Endometrial microvascular endothelial cells (primary cell): ENCODE results near the gene KRT16. TPM values are rescaled to one million over a fixed set of nuclear protein-coding genes. Genes with fewer than 3 reads are reported as not detected.
"Not testable (repeated sequence)": the region's sequence is repeated elsewhere in the genome, so short reads cannot be mapped to it uniquely, and the experiment has no call there.

ENCODE experiments used
- in situ Hi-C: cut with HindIII; loops from 2 replicates; pipeline ENCODE4 v1.10.0; 2017; ENCODE audit warnings: low sequenced_read_pairs, low pct_unique_long_range_greater_than_20kb; ENCODE audit errors: inconsistent ontology term
- total RNA-seq: library from RNA; depleted of rRNA; stranded (reverse); fragments of >200 nt; gene quantifications from one replicate; pipeline ENCODE4 v1.2.3, GENCODE V29; 2015; ENCODE audit errors: inconsistent ontology term

KRT16 gene
- total RNA-seq, 1 donor from 2014 or later: not detected

GRCh38 chr17:41619927-41620582 lies 7.5 kb upstream of the KRT16 start:
- in situ Hi-C loops: not testable (repeated sequence)

- in situ Hi-C loops: no loop called here
Observed at GRCh38 chr17:41619036-41619926, 6.7 kb upstream of the KRT16 start.

GRCh38 chr17:41618341-41619035 lies 5.9 kb upstream of the KRT16 start:
- in situ Hi-C loops: no loop called here

- in situ Hi-C loops: no loop called here
Observed at GRCh38 chr17:41617698-41618097, 5.1 kb upstream of the KRT16 start.

- in situ Hi-C loops: no loop called here
Observed at GRCh38 chr17:41617136-41617535, 4.6 kb upstream of the KRT16 start.

- in situ Hi-C loops: not testable (repeated sequence)
Observed at GRCh38 chr17:41616486-41616885, 3.9 kb upstream of the KRT16 start.

- in situ Hi-C loops: no loop called here
Observed at GRCh38 chr17:41615454-41615853, 2.9 kb upstream of the KRT16 start.

- in situ Hi-C loops: not testable (repeated sequence)
Observed at GRCh38 chr17:41614767-41615166, 2.2 kb upstream of the KRT16 start.

GRCh38 chr17:41614098-41614497 lies 1.5 kb upstream of the KRT16 start:
- in situ Hi-C loops: no loop called here

- in situ Hi-C loops: no loop called here
Observed at GRCh38 chr17:41613277-41614082, 913 bp upstream of the KRT16 start.

- in situ Hi-C loops: no loop called here
Observed at GRCh38 chr17:41610965-41611640, 1.5 kb downstream of the KRT16 start.

- in situ Hi-C loops: not testable (repeated sequence)
Observed at GRCh38 chr17:41610061-41610517, 2.5 kb downstream of the KRT16 start.

GRCh38 chr17:41606930-41607329 lies 5.6 kb downstream of the KRT16 start:
- in situ Hi-C loops: not testable (repeated sequence)

- in situ Hi-C loops: no loop called here
Observed at GRCh38 chr17:41602524-41602923, 10.0 kb downstream of the KRT16 start.

GRCh38 chr17:41600318-41600717 lies 12.2 kb downstream of the KRT16 start:
- in situ Hi-C loops: no loop called here

GRCh38 chr17:41599680-41600079 lies 12.9 kb downstream of the KRT16 start:
- in situ Hi-C loops: no loop called here

GRCh38 chr17:41595585-41595984 lies 17.0 kb downstream of the KRT16 start:
- in situ Hi-C loops: no loop called here

- in situ Hi-C loops: no loop called here
Observed at GRCh38 chr17:41594363-41594915, 18.1 kb downstream of the KRT16 start.
